NT2/D1 (cell line): ENCODE results near the gene PRR20D.
"Not testable (repeated sequence)": the region's sequence is repeated elsewhere in the genome, so short reads cannot be mapped to it uniquely, and the experiment has no call there.

Experiments used
- DNase-seq: peaks from one replicate; pipeline ENCODE4 v3.0.0-alpha.2; 2011; ENCODE audit warnings: low read depth, low spot score
- H3K27me3 ChIP-seq: 2 replicates; pipeline ENCODE4 v1.6.0; 2011; ENCODE audit warnings: mild to moderate bottlenecking; ENCODE audit not compliant: insufficient read length, insufficient read depth
- H3K36me3 ChIP-seq: 2 replicates; pipeline ENCODE4 v1.6.1; 2011; ENCODE audit warnings: mild to moderate bottlenecking, low read length, mixed read lengths; ENCODE audit not compliant: insufficient read depth, insufficient read length
- H3K4me1 ChIP-seq: 2 replicates; pipeline ENCODE4 v1.5.1; 2011; ENCODE audit not compliant: insufficient read depth, insufficient read length
- H3K4me3 ChIP-seq: 2 replicates; pipeline ENCODE4 v1.5.1; 2011; ENCODE audit warnings: low read depth; ENCODE audit not compliant: insufficient read length
- H3K9ac ChIP-seq: 2 replicates; pipeline ENCODE4 v1.6.0; 2011; ENCODE audit warnings: low read depth; ENCODE audit not compliant: insufficient read length
- H3K9me3 ChIP-seq: 2 replicates; pipeline ENCODE4 v1.5.1; 2011; ENCODE audit warnings: mild to moderate bottlenecking, low read length; ENCODE audit not compliant: insufficient read depth
- SUZ12 ChIP-seq: IDR thresholded peaks from 2 replicates; pipeline ENCODE4 v1.6.1; 2011; ENCODE audit not compliant: insufficient read length, insufficient read depth; ENCODE audit errors: extremely low read depth
- YY1 ChIP-seq: IDR thresholded peaks from 2 replicates; pipeline ENCODE4 v1.6.1; 2011; ENCODE audit not compliant: insufficient read length, insufficient read depth
- ZNF274 ChIP-seq: IDR thresholded peaks from 2 replicates; pipeline ENCODE4 v1.6.1; 2011; ENCODE audit warnings: mild to moderate bottlenecking, low read depth, low read length

PRR20D gene

GRCh38 chr13:57160332-57160731 lies at the start of gene PRR20D:
Gene PRR20D, plus strand, starts transcription at chr13:57160632. Its CDS starts 387 bp downstream, at chr13:57161019.
- not testable (repeated sequence) for H3K4me3 ChIP-seq, H3K9me3 ChIP-seq, DNase-seq, H3K36me3 ChIP-seq, H3K4me1 ChIP-seq, H3K27me3 ChIP-seq, H3K9ac ChIP-seq

- TF ChIP-seq ZNF274, result no peak
- no peak for TF ChIP-seq YY1
- no peak for TF ChIP-seq SUZ12
- Histone ChIP-seq H3K27me3 (no peaks in the 10 kb centered on the region), H3K9me3 (no peaks in the 10 kb centered on the region), H3K9ac (no peak overlapping the region), H3K4me3 (no peak overlapping the region), H3K36me3 (no peaks in the 10 kb centered on the region), H3K4me1 (no peaks in the 10 kb centered on the region)
- no peak for DNase-seq
Observed at GRCh38 chr13:57114945-57115344, 45.5 kb upstream of the PRR20D start.

GRCh38 chr13:57123681-57124080 lies 36.8 kb upstream of the PRR20D start:
- Histone ChIP-seq H3K4me3 (no peak overlapping the region), H3K36me3 (no peaks in the 10 kb centered on the region), H3K4me1 (no peaks in the 10 kb centered on the region), H3K9ac (no peak overlapping the region), H3K27me3 (no peaks in the 10 kb centered on the region), H3K9me3 (no peaks in the 10 kb centered on the region)
- no peak for DNase-seq
- TF ChIP-seq ZNF274 (no peak), SUZ12 (no peak), YY1 (no peak)

GRCh38 chr13:57128909-57129308 lies 31.5 kb upstream of the PRR20D start:
- Histone ChIP-seq H3K4me1 (no peaks in the 10 kb centered on the region), H3K9me3 (no peaks in the 10 kb centered on the region), H3K27me3 (no peaks in the 10 kb centered on the region), H3K9ac (no peak overlapping the region), H3K4me3 (no peak overlapping the region), H3K36me3 (no peaks in the 10 kb centered on the region)
- TF ChIP-seq YY1 (no peak), ZNF274 (no peak), SUZ12 (no peak)
- DNase-seq, result no peak

GRCh38 chr13:57136093-57136492 lies 24.3 kb upstream of the PRR20D start:
- no peak overlapping the region for H3K9ac ChIP-seq
- no peaks in the 10 kb centered on the region for H3K36me3 ChIP-seq
- DNase-seq, result no peak
- H3K9me3 ChIP-seq, result no peaks in the 10 kb centered on the region
- H3K4me1 ChIP-seq, result no peaks in the 10 kb centered on the region
- TF ChIP-seq SUZ12 (no peak), ZNF274 (no peak), YY1 (no peak)
- no peaks in the 10 kb centered on the region for H3K27me3 ChIP-seq
- no peak overlapping the region for H3K4me3 ChIP-seq

- H3K9ac ChIP-seq, result no peak overlapping the region
- no peaks in the 10 kb centered on the region for H3K9me3 ChIP-seq
- no peaks in the 10 kb centered on the region for H3K4me1 ChIP-seq
- no peaks in the 10 kb centered on the region for H3K27me3 ChIP-seq
- no peaks in the 10 kb centered on the region for H3K36me3 ChIP-seq
- TF ChIP-seq YY1 (no peak), ZNF274 (no peak), SUZ12 (no peak)
- DNase-seq, result no peak
- H3K4me3 ChIP-seq, result no peak overlapping the region
Observed at GRCh38 chr13:57137585-57137984, 22.8 kb upstream of the PRR20D start.

GRCh38 chr13:57138988-57139387 lies 21.4 kb upstream of the PRR20D start:
- Histone ChIP-seq H3K4me3 (no peak overlapping the region), H3K4me1 (no peaks in the 10 kb centered on the region), H3K27me3 (no peaks in the 10 kb centered on the region), H3K9ac (no peak overlapping the region), H3K36me3 (no peaks in the 10 kb centered on the region), H3K9me3 (no peaks in the 10 kb centered on the region)
- DNase-seq, result no peak
- TF ChIP-seq SUZ12, result no peak

- DNase-seq, result not testable (repeated sequence)
Observed at GRCh38 chr13:57139781-57140180, 20.7 kb upstream of the PRR20D start.

GRCh38 chr13:57140235-57140968 lies 20.0 kb upstream of the PRR20D start, which contains the start of gene PRR20A:
Gene PRR20A, plus strand, starts transcription at chr13:57140918. Its CDS starts 387 bp downstream, at chr13:57141305.
- not testable (repeated sequence) for H3K9me3 ChIP-seq, H3K9ac ChIP-seq, H3K27me3 ChIP-seq, H3K4me1 ChIP-seq, H3K4me3 ChIP-seq, DNase-seq, H3K36me3 ChIP-seq

More at GRCh38 chr13:57139781-57140180, 20.7 kb upstream of the PRR20D start:
- H3K27me3 ChIP-seq, H3K4me1 ChIP-seq, H3K4me3 ChIP-seq, H3K9me3 ChIP-seq, H3K9ac ChIP-seq, H3K36me3 ChIP-seq: not testable (repeated sequence)

- not testable (repeated sequence) for H3K27me3 ChIP-seq, H3K36me3 ChIP-seq, H3K9ac ChIP-seq, H3K4me1 ChIP-seq, DNase-seq, H3K4me3 ChIP-seq, H3K9me3 ChIP-seq
Observed at GRCh38 chr13:57147188-57147587, 13.2 kb upstream of the PRR20D start, which contains the start of gene PRR20B. Gene PRR20B, plus strand, starts transcription at chr13:57147488. Its CDS starts 387 bp downstream, at chr13:57147875.
